T-helper 1 cell treated with Interleukin-12 subunit alpha and Interleukin-12 subunit beta and Interleukin-4 antibody, amounts not matched to agents 30 μg/mL and 1 μg/mL, for 36 hours (primary cell): ENCODE data around the gene CLPTM1.
A peak's percentile ranks its signal among the peaks of the same experiment; 100 is the strongest.
"Not testable (repeated sequence)": the region's sequence is repeated elsewhere in the genome, so short reads cannot be mapped to it uniquely, and the experiment has no call there.

ENCODE experiments used
- H3K27ac Mint-ChIP-seq: one replicate; pipeline ENCODE4 v1.8.0; 2021; ENCODE audit warnings: mild to moderate bottlenecking, mixed read lengths
- H3K27me3 Mint-ChIP-seq: one replicate; pipeline ENCODE4 v1.8.0; 2021; ENCODE audit warnings: low read depth, mixed read lengths
- H3K36me3 Mint-ChIP-seq: one replicate; pipeline ENCODE4 v1.8.0; 2021; ENCODE audit warnings: low read depth, mixed read lengths
- H3K4me1 Mint-ChIP-seq: one replicate; pipeline ENCODE4 v1.8.0; 2021; ENCODE audit warnings: low read depth, mixed read lengths
- H3K4me3 Mint-ChIP-seq: one replicate; pipeline ENCODE4 v1.8.0; 2021; ENCODE audit warnings: mild to moderate bottlenecking, moderate library complexity, mixed read lengths
- H3K9me3 Mint-ChIP-seq: one replicate; pipeline ENCODE4 v1.8.0; 2021; ENCODE audit warnings: mixed read lengths

The CLPTM1 gene

GRCh38 chr19:44955505-44956439 lies 592 bp downstream of the CLPTM1 start:
- Mint-ChIP-seq H3K27me3 (no peaks in the 10 kb centered on the region), H3K36me3 (peaks cover 6% of the 10 kb centered on the region), H3K4me3 (peak overlapping the region; percentile 100), H3K4me1 (peaks cover 43% of the 10 kb centered on the region), H3K9me3 (no peaks in the 10 kb centered on the region), H3K27ac (peak overlapping the region; percentile 76)

- Mint-ChIP-seq H3K27me3 (no peaks in the 10 kb centered on the region), H3K4me1 (peaks cover 44% of the 10 kb centered on the region), H3K4me3 (peak overlapping the region; percentile 93), H3K36me3 (peaks cover 12% of the 10 kb centered on the region), H3K27ac (no peak overlapping the region), H3K9me3 (no peaks in the 10 kb centered on the region)
Observed at GRCh38 chr19:44957526-44957925, 2.3 kb downstream of the CLPTM1 start.

GRCh38 chr19:44958090-44958489 lies 2.9 kb downstream of the CLPTM1 start:
- Mint-ChIP-seq H3K4me3 (no peak overlapping the region), H3K27ac (no peak overlapping the region), H3K9me3 (no peaks in the 10 kb centered on the region), H3K36me3 (peaks cover 12% of the 10 kb centered on the region), H3K27me3 (no peaks in the 10 kb centered on the region), H3K4me1 (peaks cover 44% of the 10 kb centered on the region)

GRCh38 chr19:44959691-44960090 lies 4.5 kb downstream of the CLPTM1 start:
- no peaks in the 10 kb centered on the region for H3K27me3 Mint-ChIP-seq
- H3K27ac Mint-ChIP-seq: peak overlapping the region; percentile 6
- peaks cover 14% of the 10 kb centered on the region for H3K36me3 Mint-ChIP-seq
- no peaks in the 10 kb centered on the region for H3K9me3 Mint-ChIP-seq
- peaks cover 38% of the 10 kb centered on the region for H3K4me1 Mint-ChIP-seq
- no peak overlapping the region for H3K4me3 Mint-ChIP-seq

DNA sequence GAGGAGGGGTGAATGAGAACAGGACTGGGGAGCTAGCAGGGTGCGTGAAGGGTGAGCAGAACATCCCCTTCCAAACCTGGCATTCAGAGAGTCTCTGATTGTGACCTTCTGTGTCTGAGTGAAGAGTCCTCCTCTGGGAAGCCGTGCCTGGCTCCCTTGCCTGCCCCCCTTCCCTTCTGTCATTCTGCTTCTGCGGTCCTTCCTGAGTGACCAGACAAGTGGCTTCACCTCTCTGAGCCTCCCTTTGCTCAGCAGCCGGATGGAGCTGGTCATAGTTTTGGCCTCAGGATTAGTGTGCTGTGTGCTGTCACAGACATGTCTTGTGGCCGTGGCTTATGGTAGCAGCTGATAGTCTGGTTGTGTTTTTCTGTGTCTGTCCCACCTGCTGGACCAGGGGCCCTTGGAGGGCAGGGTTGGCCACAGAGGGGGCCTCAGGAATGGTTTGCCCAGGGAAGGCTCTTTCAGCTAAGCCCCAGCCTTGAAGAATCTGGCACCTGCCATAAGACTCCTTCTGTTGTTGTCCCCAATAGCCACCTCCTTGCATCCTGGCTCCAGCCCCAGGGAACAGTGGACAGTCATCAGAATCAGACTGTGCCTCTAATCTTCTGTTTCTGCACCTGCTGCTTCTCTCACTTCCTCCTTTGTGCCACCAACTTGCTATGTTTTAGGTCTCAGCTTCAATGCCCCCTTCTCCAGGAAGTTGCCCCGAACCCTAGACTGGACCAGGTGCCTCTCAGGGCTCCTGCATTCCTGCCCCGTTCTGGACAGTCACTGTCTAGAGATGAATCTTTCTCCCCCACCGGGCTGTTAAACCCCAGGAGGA lies 5.9 kb downstream of the CLPTM1 start:
- H3K36me3 Mint-ChIP-seq: peaks cover 13% of the 10 kb centered on the region
- H3K4me3 Mint-ChIP-seq: no peak overlapping the region
- no peaks in the 10 kb centered on the region for H3K9me3 Mint-ChIP-seq
- no peak overlapping the region for H3K27ac Mint-ChIP-seq
- H3K27me3 Mint-ChIP-seq: no peaks in the 10 kb centered on the region
- H3K4me1 Mint-ChIP-seq: peaks cover 31% of the 10 kb centered on the region

- Mint-ChIP-seq H3K9me3 (no peaks in the 10 kb centered on the region), H3K4me3 (no peak overlapping the region), H3K4me1 (peaks cover 25% of the 10 kb centered on the region), H3K27me3 (no peaks in the 10 kb centered on the region), H3K36me3 (peaks cover 13% of the 10 kb centered on the region), H3K27ac (no peak overlapping the region)
Observed at GRCh38 chr19:44961821-44962220, 6.6 kb downstream of the CLPTM1 start.

GRCh38 chr19:44968118-44968517 lies 12.9 kb downstream of the CLPTM1 start:
- no peak overlapping the region for H3K27ac Mint-ChIP-seq
- H3K27me3 Mint-ChIP-seq: no peaks in the 10 kb centered on the region
- no peaks in the 10 kb centered on the region for H3K9me3 Mint-ChIP-seq
- peaks cover 9% of the 10 kb centered on the region for H3K36me3 Mint-ChIP-seq
- H3K4me1 Mint-ChIP-seq: peaks cover 3% of the 10 kb centered on the region
- H3K4me3 Mint-ChIP-seq: no peak overlapping the region

DNA sequence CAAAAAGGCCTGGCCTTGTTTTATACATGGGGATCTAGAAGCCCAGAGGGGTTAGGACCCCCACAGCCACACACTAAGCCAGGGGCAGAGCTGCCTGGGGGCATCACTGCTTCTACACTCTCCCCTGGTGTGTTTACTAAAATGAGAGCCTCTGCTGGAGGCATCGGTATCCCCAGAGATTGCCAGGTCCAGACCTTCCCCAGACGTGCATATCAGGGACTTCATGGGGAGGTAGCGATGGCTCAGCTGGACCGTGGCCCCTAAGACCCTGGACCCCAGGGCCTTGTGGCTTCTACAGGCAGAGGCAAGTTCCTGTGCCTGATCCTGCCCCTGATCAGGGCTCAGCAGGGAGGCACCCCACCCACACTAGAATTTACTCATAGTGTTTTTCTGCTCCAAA lies 13.5 kb downstream of the CLPTM1 start:
- Mint-ChIP-seq H3K4me3 (no peak overlapping the region), H3K9me3 (no peaks in the 10 kb centered on the region)

DNA sequence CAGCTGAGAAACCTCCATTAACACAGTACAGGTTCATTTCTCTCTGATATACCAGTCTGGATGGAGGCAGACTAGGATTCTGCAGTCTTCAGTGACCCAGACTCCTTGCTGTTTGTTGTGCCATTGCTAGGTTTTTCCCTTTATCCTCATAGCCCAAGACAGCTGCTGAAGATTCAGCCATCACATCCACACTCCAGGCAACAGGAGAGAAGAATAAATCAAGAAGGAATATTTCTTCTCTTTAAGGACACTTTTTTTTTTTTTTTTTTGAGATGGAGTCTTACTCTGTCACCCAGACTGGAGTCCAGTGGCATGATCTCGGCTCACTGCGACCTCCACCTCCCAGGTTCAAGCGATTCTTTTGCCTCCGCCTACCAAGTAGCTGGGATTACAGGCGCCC lies 14.3 kb downstream of the CLPTM1 start:
- Mint-ChIP-seq H3K27me3 (no peaks in the 10 kb centered on the region), H3K36me3 (peaks cover 11% of the 10 kb centered on the region), H3K9me3 (no peaks in the 10 kb centered on the region), H3K4me3 (no peak overlapping the region), H3K4me1 (peaks cover 5% of the 10 kb centered on the region), H3K27ac (no peak overlapping the region)

More for the DNA sequence above, 13.5 kb downstream of the CLPTM1 start:
- peaks cover 3% of the 10 kb centered on the region for H3K4me1 Mint-ChIP-seq
- no peak overlapping the region for H3K27ac Mint-ChIP-seq
- H3K36me3 Mint-ChIP-seq: peaks cover 9% of the 10 kb centered on the region
- H3K27me3 Mint-ChIP-seq: no peaks in the 10 kb centered on the region

DNA sequence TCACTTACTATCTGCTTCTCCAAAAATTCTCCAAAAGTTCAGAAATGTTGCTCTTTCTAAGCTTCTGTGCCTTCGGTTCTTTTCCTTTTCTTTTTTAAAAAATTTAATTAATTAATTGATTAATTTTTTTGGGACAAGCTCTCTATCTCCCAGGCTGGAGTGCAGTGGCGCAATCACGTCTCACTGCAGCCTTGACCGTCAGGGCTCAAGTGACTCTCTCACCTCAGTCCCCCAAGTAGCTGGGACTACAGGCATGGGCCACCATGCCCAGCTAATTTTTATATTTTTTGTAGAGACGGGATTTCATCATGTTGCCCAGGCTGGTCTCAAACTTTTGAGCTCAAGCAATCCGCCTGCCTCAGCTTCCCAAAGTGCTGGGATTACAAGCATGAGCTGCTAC lies 16.3 kb downstream of the CLPTM1 start:
- not testable (repeated sequence) for H3K36me3 Mint-ChIP-seq, H3K27ac Mint-ChIP-seq

GRCh38 chr19:44972802-44973201 lies 17.6 kb downstream of the CLPTM1 start:
- Mint-ChIP-seq H3K4me3 (no peak overlapping the region), H3K27me3 (no peaks in the 10 kb centered on the region), H3K27ac (no peak overlapping the region), H3K9me3 (no peaks in the 10 kb centered on the region), H3K4me1 (peaks cover 3% of the 10 kb centered on the region), H3K36me3 (peaks cover 13% of the 10 kb centered on the region)

More for the DNA sequence above, 16.3 kb downstream of the CLPTM1 start:
- not testable (repeated sequence) for H3K4me3 Mint-ChIP-seq, H3K9me3 Mint-ChIP-seq, H3K27me3 Mint-ChIP-seq, H3K4me1 Mint-ChIP-seq

DNA sequence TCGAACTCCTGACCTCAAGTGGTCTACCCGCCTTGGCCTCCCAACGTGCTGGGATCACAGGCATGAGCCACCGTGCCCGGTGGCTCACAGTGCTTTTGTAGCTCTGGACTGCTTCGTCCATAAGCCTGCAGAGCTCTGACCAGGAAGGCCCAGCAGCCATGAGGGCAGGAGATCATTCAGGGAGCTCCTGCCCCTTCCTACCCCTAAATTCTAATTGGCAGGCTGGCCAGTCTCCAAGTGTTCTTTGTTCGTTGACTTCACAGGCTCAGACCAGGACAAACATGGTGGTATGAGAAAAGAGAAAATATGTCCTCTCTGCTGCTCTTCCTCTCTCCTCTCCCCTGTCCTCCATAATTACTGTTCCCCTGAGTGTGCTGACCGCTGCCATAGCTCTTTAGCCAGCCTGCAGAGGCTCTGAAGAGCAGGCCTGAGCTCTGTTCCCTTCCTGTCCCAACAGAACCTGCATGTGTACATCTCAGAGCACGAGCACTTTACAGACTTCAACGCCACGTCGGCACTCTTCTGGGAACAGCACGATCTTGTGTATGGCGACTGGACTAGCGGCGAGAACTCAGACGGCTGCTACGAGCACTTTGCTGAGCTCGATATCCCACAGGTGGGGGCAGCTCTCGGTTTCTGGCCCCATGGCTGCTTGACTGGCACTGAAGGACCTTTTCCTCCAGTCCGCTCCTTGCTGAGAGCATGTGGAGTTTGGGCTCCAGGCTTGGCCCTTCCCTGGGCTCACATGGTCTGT lies 19.0 kb downstream of the CLPTM1 start:
- H3K36me3 Mint-ChIP-seq: peaks cover 15% of the 10 kb centered on the region

GRCh38 chr19:44974857-44975256 lies 19.7 kb downstream of the CLPTM1 start:
- Mint-ChIP-seq H3K36me3 (peaks cover 17% of the 10 kb centered on the region), H3K27me3 (no peaks in the 10 kb centered on the region), H3K9me3 (no peaks in the 10 kb centered on the region), H3K4me3 (no peak overlapping the region), H3K27ac (no peak overlapping the region), H3K4me1 (peaks cover 2% of the 10 kb centered on the region)

More for the DNA sequence above, 19.0 kb downstream of the CLPTM1 start:
- H3K4me1 Mint-ChIP-seq: peaks cover 2% of the 10 kb centered on the region
- no peaks in the 10 kb centered on the region for H3K27me3 Mint-ChIP-seq
- H3K27ac Mint-ChIP-seq: no peak overlapping the region
- no peak overlapping the region for H3K4me3 Mint-ChIP-seq
- no peaks in the 10 kb centered on the region for H3K9me3 Mint-ChIP-seq

DNA sequence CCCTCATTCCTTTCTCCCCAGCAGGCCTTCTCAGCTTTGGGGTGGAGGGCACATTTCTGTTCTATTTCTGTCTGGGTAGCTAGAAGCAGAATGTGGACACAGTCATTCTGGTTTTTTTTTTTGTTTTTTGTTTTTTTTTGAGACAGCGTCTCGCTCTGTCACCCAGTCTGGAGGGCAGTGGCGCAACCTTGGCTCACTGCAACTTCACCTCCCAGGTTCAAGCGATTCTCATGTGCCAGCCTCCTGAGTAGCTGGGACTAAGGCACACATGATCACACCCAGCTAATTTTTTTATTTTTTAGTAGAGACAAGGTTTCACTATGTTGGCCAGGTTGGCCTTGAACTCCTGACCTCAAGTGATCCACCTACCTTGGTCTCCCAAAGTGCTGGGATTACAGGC lies 20.3 kb downstream of the CLPTM1 start:
- Mint-ChIP-seq H3K4me1 (peaks cover 2% of the 10 kb centered on the region), H3K27me3 (no peaks in the 10 kb centered on the region), H3K9me3 (no peaks in the 10 kb centered on the region), H3K27ac (no peak overlapping the region), H3K4me3 (no peak overlapping the region), H3K36me3 (peaks cover 19% of the 10 kb centered on the region)
